Measurements from ENCODE around the gene MSX2. TPM values are rescaled to one million over a fixed set of nuclear protein-coding genes. Genes with fewer than 3 reads are reported as not detected.

The MSX2 gene
- polyA plus RNA-seq, 2 donors = 0.55 to 0.56 TPM

DNA sequence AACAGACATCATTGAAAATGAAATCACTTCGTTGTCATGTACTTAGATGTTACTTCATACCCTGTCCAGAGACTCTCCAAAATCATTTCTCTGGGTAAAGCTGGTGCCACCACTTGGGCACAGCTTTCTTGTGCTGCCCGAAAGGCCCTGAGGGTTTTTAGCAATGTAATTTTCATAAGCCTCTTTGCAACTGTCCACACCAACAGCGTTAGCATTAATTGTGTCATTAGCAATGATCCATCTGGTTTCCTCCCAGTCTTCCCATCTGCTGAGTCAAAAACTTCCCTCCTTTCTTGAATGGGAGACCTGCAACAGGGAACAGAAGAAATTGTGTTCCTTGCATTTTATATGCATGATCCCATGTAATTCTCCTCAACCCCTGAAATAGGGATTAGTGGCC lies 8.6 kb upstream of the MSX2 start:
- Histone ChIP-seq H3K27me3 (ENCODE audit: control insufficient read depth in 1 of 2, insufficient read depth in 2 of 2, low read length in 2 of 2) (peaks cover 7 to 12% of the 10 kb centered on the region in 2 donors), H3K4me3 (ENCODE audit: low read depth in 1 of 2, low read length in 2 of 2) (no peak overlapping the region), H3K36me3 (ENCODE audit: control insufficient read depth in 2 of 2, insufficient read depth in 2 of 2, low read length in 1 of 2) (no peaks in the 10 kb centered on the region), H3K4me1 (ENCODE audit: control insufficient read depth in 2 of 2, insufficient read depth in 2 of 2, low read length in 1 of 2) (peaks cover 2 to 3% of the 10 kb centered on the region in 2 donors), H3K27ac (ENCODE audit: low read depth in 2 of 2, low read length in 1 of 2) (no peak overlapping the region), H3K9me3 (ENCODE audit: control insufficient read depth in 2 of 2, insufficient read depth in 1 of 2, low read depth in 1 of 2, low read length in 1 of 2) (peaks cover 0 to 3% of the 10 kb centered on the region in 2 donors)
- 68 to 74% methylated on average over 3 of the region's 3 CpGs for WGBS, 2 donors

DNA sequence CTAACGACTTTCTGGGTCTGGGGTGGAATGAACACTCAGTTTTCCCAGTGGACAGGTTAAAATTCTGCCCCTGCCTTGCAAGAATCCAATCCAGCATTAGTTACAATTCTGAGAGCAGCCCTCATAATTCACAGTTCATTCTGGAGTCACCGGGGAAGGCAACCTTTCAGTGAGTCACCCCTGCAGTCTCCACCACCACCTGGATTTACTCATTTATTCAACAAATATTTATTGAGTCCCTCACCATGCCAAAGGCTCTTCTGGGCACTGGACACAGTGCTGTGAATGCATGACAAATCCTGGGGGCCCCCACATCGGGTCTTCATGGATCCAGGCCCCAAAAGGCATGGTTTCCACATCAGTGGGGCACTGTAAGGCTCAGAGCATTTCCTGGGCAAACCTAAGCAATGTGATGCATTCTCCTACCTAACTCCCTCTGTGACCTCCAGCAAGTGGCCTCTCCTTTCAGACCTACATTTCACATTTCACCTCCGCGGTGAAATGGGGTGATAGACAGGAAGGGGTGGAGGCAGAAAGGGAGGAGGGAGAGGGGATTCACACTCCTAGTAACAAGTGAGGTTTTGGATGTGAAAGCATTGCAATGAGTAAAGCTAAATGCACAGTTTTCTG lies 6.4 kb upstream of the MSX2 start:
- no peak overlapping the region for H3K27ac ChIP-seq (ENCODE audit: low read depth in 2 of 2, low read length in 1 of 2)
- no peak overlapping the region for H3K4me3 ChIP-seq (ENCODE audit: low read depth in 1 of 2, low read length in 2 of 2)
- 29 to 37% methylated on average over 5 of the region's 5 CpGs for WGBS, 2 donors
- H3K36me3 ChIP-seq (ENCODE audit: control insufficient read depth in 2 of 2, insufficient read depth in 2 of 2, low read length in 1 of 2) = no peaks in the 10 kb centered on the region
- H3K27me3 ChIP-seq (ENCODE audit: control insufficient read depth in 1 of 2, insufficient read depth in 2 of 2, low read length in 2 of 2) = peaks cover 8 to 16% of the 10 kb centered on the region in 2 donors
- H3K4me1 ChIP-seq (ENCODE audit: control insufficient read depth in 2 of 2, insufficient read depth in 2 of 2, low read length in 1 of 2) = peaks cover 4 to 5% of the 10 kb centered on the region in 2 donors
- H3K9me3 ChIP-seq (ENCODE audit: control insufficient read depth in 2 of 2, insufficient read depth in 1 of 2, low read depth in 1 of 2, low read length in 1 of 2) = peaks cover 0 to 3% of the 10 kb centered on the region in 2 donors

DNA sequence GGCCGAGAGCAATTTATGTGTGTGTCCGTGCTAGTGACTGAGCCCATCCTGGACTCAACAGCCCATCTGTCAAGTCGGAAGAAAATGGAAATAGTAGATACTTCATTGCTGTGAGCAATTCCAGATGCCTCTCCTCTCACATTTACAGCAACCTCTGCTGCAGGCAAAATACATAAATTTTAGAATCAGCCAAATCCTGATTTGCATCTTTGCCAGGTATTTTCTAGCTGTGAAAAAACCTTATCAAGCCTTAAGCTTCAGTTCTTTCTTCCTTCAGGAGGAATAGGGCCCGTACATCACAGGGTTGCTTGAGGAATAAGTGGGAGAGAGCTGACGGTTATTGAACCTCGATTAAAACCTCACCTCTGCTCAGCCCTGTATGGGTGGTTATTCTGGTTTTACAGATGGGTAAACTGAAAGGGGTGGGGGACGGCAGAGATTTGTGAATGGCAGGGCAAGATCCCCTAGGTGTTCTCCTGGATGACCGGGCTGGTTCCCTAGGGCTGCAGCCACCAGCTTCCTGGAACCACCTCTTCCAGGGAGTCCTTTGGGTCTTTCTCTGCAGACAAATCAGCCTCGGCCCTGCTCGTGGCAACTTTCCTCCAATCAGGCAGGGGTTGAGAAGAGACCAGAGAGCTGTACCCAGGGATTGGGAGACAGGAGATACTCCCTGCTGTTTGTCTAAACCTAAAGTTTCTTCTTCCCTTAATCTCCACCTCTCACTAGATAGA lies 5.3 kb upstream of the MSX2 start:
- WGBS, 2 donors = 24 to 42% methylated on average over 10 of the region's 10 CpGs
- Histone ChIP-seq H3K36me3 (ENCODE audit: control insufficient read depth in 2 of 2, insufficient read depth in 2 of 2, low read length in 1 of 2) (no peaks in the 10 kb centered on the region), H3K27me3 (ENCODE audit: control insufficient read depth in 1 of 2, insufficient read depth in 2 of 2, low read length in 2 of 2) (peaks cover 12 to 20% of the 10 kb centered on the region in 2 donors), H3K4me3 (ENCODE audit: low read depth in 1 of 2, low read length in 2 of 2) (no peak overlapping the region), H3K4me1 (ENCODE audit: control insufficient read depth in 2 of 2, insufficient read depth in 2 of 2, low read length in 1 of 2) (peaks cover 4 to 5% of the 10 kb centered on the region in 2 donors), H3K27ac (ENCODE audit: low read depth in 2 of 2, low read length in 1 of 2) (no peak overlapping the region), H3K9me3 (ENCODE audit: control insufficient read depth in 2 of 2, insufficient read depth in 1 of 2, low read depth in 1 of 2, low read length in 1 of 2) (peaks cover 0 to 3% of the 10 kb centered on the region in 2 donors)

DNA sequence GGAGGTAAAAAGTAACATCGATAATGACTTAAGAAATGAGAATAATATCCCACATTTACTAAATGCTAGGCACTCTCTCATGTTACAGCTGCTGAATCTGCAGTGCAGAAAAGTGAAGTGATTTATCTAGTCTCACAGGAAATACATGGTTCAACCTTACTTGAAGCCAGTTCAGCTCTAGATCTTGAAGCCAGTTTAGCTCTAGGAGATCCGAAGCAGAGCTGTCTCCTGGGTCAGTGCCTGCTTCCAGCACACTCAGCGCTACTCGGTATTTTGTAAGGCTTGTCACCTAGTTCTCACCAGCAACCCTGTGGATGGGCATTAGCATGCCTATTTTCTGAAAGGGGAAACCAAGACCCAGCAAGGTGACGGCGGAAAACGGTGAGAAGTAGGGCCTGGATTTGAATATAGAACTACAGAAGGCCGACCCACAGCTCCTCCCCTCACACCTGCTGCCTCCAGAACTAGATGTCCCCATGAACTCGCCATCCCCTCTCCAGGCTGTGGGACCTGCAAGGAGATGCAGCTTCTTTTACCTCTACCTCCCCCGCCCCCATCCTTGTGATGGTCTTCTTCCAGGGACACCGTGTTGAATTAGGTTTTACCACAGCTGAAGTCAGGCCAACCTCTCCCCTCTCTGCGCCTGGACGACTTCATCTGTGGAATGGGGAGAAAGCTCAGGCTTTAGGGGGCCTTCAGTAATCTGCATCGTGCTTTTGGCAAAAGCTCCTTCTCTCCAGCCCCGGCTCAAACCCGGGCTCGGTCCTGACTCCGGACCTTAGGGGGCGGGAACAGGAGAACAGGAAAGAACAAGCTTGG lies 4.4 kb upstream of the MSX2 start:
- H3K27me3 ChIP-seq (ENCODE audit: control insufficient read depth in 1 of 2, insufficient read depth in 2 of 2, low read length in 2 of 2) = peaks cover 12 to 20% of the 10 kb centered on the region in 2 donors
- no peak overlapping the region for H3K27ac ChIP-seq (ENCODE audit: low read depth in 2 of 2, low read length in 1 of 2)
- peaks cover 0 to 3% of the 10 kb centered on the region in 2 donors for H3K9me3 ChIP-seq (ENCODE audit: control insufficient read depth in 2 of 2, insufficient read depth in 1 of 2, low read depth in 1 of 2, low read length in 1 of 2)
- 26 to 34% methylated on average over 19 of the region's 19 CpGs for WGBS, 2 donors
- peaks cover 4 to 5% of the 10 kb centered on the region in 2 donors for H3K4me1 ChIP-seq (ENCODE audit: control insufficient read depth in 2 of 2, insufficient read depth in 2 of 2, low read length in 1 of 2)
- no peak overlapping the region for H3K4me3 ChIP-seq (ENCODE audit: low read depth in 1 of 2, low read length in 2 of 2)
- H3K36me3 ChIP-seq (ENCODE audit: control insufficient read depth in 2 of 2, insufficient read depth in 2 of 2, low read length in 1 of 2) = no peaks in the 10 kb centered on the region

DNA sequence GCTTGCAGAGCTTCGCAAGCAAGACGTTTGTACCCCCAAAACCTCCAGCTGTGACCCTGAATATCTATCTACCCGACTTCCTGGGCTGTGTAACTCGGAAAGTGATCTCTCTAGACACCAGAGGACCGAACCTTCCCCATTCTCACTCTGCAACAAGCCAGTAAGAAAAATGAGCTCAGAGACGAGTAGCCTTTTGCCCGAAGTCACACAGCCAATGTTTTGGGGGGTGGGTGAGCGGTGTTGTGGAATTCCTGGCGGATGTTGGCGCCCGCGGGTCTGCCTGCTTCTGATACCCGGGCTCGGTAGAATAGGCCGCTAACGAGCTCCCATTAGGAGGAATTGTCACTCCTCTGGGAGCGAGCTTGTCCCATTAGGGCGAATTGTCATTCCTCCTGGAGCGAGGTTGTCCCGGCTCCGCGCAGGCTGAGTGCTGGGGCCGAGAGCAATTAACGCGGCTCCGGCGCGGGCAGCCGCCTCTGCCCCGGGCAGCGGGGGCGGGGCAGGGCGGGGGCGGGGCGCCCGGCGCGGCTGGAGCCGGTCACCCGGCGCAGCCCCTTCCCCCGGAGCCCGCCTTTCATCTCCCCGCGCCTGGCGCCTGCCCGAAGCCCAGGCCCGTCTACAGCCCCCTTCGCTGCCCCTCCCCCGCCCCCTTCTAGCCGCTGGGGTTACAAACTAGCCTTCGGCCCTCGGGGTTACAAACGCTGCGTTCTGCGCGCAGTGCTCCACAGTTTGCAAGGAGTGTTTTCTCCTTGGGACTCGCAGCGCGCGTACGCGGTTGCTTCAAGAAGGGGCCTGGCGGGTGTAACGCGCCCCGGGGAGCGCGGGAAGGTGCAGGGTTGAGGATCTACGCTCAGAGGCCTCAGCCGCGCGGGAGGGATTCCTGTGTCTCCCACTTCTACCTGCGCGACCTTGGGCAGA lies 3.5 kb upstream of the MSX2 start:
- Histone ChIP-seq H3K36me3 (ENCODE audit: control insufficient read depth in 2 of 2, insufficient read depth in 2 of 2, low read length in 1 of 2) (no peaks in the 10 kb centered on the region), H3K4me1 (ENCODE audit: control insufficient read depth in 2 of 2, insufficient read depth in 2 of 2, low read length in 1 of 2) (peaks cover 4 to 5% of the 10 kb centered on the region in 2 donors), H3K4me3 (ENCODE audit: low read depth in 1 of 2, low read length in 2 of 2) (no peak overlapping the region), H3K9me3 (ENCODE audit: control insufficient read depth in 2 of 2, insufficient read depth in 1 of 2, low read depth in 1 of 2, low read length in 1 of 2) (peaks cover 0 to 3% of the 10 kb centered on the region in 2 donors), H3K27me3 (ENCODE audit: control insufficient read depth in 1 of 2, insufficient read depth in 2 of 2, low read length in 2 of 2) (peaks cover 9 to 20% of the 10 kb centered on the region in 2 donors), H3K27ac (ENCODE audit: low read depth in 2 of 2, low read length in 1 of 2) (no peak overlapping the region)
- 4 to 6% methylated on average over 56 to 75 of the region's 75 CpGs for WGBS, 2 donors

DNA sequence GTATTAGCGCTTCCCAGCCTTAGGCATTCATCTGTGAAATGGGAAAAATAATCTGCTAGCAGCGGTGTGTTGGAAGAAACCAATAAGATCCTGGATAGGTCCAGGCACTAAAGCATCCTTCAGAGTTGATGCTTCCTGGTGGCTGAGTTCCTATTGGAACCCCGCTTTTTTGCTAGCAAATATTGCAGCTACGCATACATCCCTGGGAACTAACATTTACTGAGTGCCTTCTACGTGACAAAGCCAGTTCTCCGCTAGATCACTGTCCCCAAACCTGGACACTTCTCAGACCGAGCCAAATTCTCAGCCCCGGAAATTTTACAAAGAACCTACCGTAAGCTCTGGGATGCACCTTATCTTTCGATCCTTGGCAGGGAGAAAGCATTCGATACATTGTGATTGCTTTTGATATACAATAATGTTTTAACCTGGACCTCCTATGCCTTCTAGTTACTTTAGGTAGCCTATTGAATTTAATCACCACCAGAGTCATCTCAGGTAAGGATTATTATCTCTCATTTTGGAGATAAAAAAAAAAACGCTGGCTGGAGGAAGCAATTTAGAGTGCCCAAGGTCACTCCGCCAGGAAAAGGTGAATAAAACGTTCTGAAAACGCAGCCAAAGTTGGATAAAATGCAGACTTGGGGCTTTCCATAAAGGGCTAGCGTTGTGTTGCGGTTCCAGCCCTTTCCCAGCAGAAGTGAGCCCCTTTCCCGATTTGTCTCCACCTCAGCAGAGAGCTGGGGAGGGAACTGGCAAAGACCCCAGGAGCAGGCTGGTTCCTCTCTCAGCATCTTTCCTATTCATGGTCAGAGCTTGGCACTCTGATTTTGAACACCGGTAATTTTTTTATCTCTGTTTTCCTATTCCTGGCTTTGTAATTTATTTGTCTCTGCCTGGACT lies 2.6 kb upstream of the MSX2 start:
- Histone ChIP-seq H3K27me3 (ENCODE audit: control insufficient read depth in 1 of 2, insufficient read depth in 2 of 2, low read length in 2 of 2) (peaks cover 9 to 17% of the 10 kb centered on the region in 2 donors), H3K4me1 (ENCODE audit: control insufficient read depth in 2 of 2, insufficient read depth in 2 of 2, low read length in 1 of 2) (peaks cover 4 to 5% of the 10 kb centered on the region in 2 donors), H3K4me3 (ENCODE audit: low read depth in 1 of 2, low read length in 2 of 2) (no peak overlapping the region), H3K27ac (ENCODE audit: low read depth in 2 of 2, low read length in 1 of 2) (no peak overlapping the region), H3K9me3 (ENCODE audit: control insufficient read depth in 2 of 2, insufficient read depth in 1 of 2, low read depth in 1 of 2, low read length in 1 of 2) (peaks cover 0 to 3% of the 10 kb centered on the region in 2 donors), H3K36me3 (ENCODE audit: control insufficient read depth in 2 of 2, insufficient read depth in 2 of 2, low read length in 1 of 2) (no peaks in the 10 kb centered on the region)
- 16 to 25% methylated on average over 19 of the region's 19 CpGs for WGBS, 2 donors

DNA sequence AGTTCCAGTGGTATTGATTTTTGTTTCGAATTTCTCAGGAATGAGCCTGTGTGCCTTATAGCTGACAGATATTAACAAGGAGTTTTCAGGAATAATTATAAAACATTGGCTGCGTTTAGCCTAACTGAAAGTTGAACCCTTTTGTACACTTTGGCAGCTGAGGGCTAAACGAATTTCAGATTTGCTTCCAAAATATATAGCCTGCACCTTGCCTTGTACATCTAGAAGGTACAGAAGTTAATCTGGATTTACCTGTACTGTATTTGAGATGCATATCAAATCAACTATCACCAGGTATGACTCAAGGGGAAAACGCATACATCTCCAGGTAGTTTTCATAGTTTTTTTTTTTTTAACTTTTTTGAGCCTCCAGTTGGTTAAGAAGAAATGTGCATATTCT lies 1.9 kb upstream of the MSX2 start:
- WGBS, 2 donors = 22 to 31% methylated on average over 4 of the region's 4 CpGs
- peaks cover 0 to 3% of the 10 kb centered on the region in 2 donors for H3K9me3 ChIP-seq (ENCODE audit: control insufficient read depth in 2 of 2, insufficient read depth in 1 of 2, low read depth in 1 of 2, low read length in 1 of 2)
- no peaks in the 10 kb centered on the region for H3K36me3 ChIP-seq (ENCODE audit: control insufficient read depth in 2 of 2, insufficient read depth in 2 of 2, low read length in 1 of 2)
- H3K4me1 ChIP-seq (ENCODE audit: control insufficient read depth in 2 of 2, insufficient read depth in 2 of 2, low read length in 1 of 2) = peaks cover 4 to 5% of the 10 kb centered on the region in 2 donors
- no peak overlapping the region for H3K4me3 ChIP-seq (ENCODE audit: low read depth in 1 of 2, low read length in 2 of 2)
- H3K27me3 ChIP-seq (ENCODE audit: control insufficient read depth in 1 of 2, insufficient read depth in 2 of 2, low read length in 2 of 2) = peaks cover 9 to 19% of the 10 kb centered on the region in 2 donors
- no peak overlapping the region for H3K27ac ChIP-seq (ENCODE audit: low read depth in 2 of 2, low read length in 1 of 2)

DNA sequence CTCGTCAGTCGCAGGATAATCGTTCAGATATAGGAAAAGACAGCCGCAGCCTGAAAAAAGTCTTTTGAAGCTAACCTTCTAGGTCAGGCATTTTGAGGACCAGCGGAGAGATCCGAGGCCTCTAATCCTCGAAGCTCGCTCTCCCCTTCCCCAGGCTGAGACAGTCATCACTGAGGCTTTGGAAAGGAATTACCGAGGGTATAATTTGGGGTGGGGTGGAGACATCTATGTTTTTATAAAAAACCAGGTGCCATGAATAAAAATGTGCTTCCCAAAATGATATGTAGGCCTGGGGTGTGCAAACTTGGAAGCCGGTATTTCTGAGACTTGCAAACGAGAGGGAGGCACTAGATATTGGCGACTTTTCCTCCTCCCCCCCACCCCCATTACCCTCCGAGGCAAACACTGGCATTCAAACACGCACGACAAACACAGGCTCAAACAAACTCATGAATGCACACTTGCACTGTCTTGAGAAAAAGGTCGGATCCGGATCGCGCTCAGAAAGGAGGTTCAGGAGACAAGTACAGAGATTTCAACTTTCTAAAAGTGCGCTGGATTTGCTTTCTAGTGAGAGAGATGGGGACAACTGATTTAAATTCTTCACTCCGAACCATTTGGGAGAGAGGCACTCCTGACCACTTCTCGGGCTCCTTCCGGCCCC lies 935 bp upstream of the MSX2 start:
- Histone ChIP-seq H3K36me3 (ENCODE audit: control insufficient read depth in 2 of 2, insufficient read depth in 2 of 2, low read length in 1 of 2) (no peaks in the 10 kb centered on the region), H3K27ac (ENCODE audit: low read depth in 2 of 2, low read length in 1 of 2) (no peak overlapping the region), H3K9me3 (ENCODE audit: control insufficient read depth in 2 of 2, insufficient read depth in 1 of 2, low read depth in 1 of 2, low read length in 1 of 2) (peaks cover 0 to 3% of the 10 kb centered on the region in 2 donors), H3K4me1 (ENCODE audit: control insufficient read depth in 2 of 2, insufficient read depth in 2 of 2, low read length in 1 of 2) (peaks cover 4 to 5% of the 10 kb centered on the region in 2 donors), H3K27me3 (ENCODE audit: control insufficient read depth in 1 of 2, insufficient read depth in 2 of 2, low read length in 2 of 2) (peaks cover 8 to 19% of the 10 kb centered on the region in 2 donors), H3K4me3 (ENCODE audit: low read depth in 1 of 2, low read length in 2 of 2) (peak overlapping the region in 1 of 2 donors; percentile 62)
- WGBS, 2 donors = 16 to 26% methylated on average over 23 of the region's 23 CpGs
